AG04450 (cell line): ENCODE results near the gene RGS9. TPM values are rescaled to one million over a fixed set of nuclear protein-coding genes. Genes with fewer than 3 reads are reported as not detected.

Experiments used
- CTCF ChIA-PET: fragments of 300-600, 350-600 bp; formaldehyde crosslinking; extraction: SDS; loops from one replicate; lab custom pipeline; 2022; ENCODE audit warnings: antibody characterized with exemption, inconsistent platforms; lab: Charles Lee
- POLR2A ChIA-PET: fragments of 350-600 bp; formaldehyde crosslinking; extraction: SDS; loops from one replicate; lab custom pipeline; 2021; ENCODE audit warnings: antibody characterized with exemption, inconsistent platforms; lab: Yijun Ruan, JAX
- DNase-seq: peaks from one replicate; pipeline ENCODE4 v3.0.0-alpha.2; 2011; ENCODE audit warnings: low read depth, low spot score
- H3K27ac ChIP-seq: one replicate; pipeline ENCODE4 v1.5.1; 2012; ENCODE audit warnings: low read depth, low read length, control low read depth
- H3K27me3 ChIP-seq: one replicate; pipeline ENCODE4 v1.6.0; 2012; ENCODE audit warnings: low read length; ENCODE audit not compliant: control insufficient read depth, insufficient read depth
- H3K4me3 ChIP-seq: 2 replicates; pipeline ENCODE4 v1.5.1; 2011; ENCODE audit warnings: mild to moderate bottlenecking, low read depth, low read length, control low read depth
- H3K9me3 ChIP-seq: 2 replicates; pipeline ENCODE4 v1.5.1; 2012; ENCODE audit warnings: low read length; ENCODE audit not compliant: control insufficient read depth, insufficient read depth
- polyA plus RNA-seq: library from polyadenylated mRNA; depleted of rRNA; stranded (reverse); fragments of >200 nt; gene quantifications from 2 replicates; pipeline ENCODE4 v1.2.3, GENCODE V29; 2011
- TF ChIP-seq, protein P1 (sequence below): IDR thresholded peaks from 2 replicates; pipeline ENCODE4 v1.5.1; 2011; ENCODE audit warnings: low read depth, low read length, control low read depth, inconsistent platforms

RGS9 gene
- polyA plus RNA-seq, 1 experiment = 2.1 TPM

DNA sequence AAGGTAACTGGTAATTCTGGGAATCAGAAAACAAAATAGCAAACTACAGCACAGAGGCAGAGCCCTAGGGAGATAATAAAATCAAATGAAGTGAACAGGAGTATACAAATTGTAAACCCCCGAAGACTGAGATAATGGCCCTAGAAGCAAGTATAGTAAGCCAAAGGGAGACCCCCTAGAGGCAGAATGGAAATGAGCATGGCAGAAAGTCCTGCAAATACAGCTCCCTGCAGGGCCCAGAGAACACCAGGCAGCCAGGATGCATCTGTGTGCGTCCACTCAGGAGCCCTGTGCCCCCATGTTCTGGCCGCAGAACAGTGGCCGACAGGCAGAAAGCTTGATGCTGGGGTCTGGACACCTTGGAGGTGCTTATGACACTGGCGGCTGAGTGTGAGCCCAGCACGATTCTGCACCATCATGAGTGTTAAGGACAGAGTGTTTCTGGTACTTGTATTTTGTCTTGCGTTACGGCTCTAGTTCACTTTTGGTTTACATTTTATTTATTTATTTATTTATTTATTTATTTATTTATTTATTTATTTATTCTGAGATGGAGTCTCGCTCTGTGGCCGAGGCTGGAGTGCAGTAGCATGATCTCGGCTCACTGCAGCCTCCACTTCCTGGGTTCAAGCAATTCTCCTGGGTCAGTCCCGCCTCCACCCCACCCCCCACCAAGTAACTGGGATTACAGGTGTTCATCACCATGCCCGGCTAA, 48.7 kb downstream of the RGS9 start:
- H3K27ac ChIP-seq = no peak overlapping the region
- DNase-seq = no peak
- CTCF ChIA-PET = interaction anchor here (1.0 to 1.6 kb wide), 2 partner anchors 8 to 12 kb away, joined by 5 to 6 read pairs; no protein-coding TSS in a partner anchor
- no peak overlapping the region for H3K4me3 ChIP-seq
- TF ChIP-seq, protein P1, sequence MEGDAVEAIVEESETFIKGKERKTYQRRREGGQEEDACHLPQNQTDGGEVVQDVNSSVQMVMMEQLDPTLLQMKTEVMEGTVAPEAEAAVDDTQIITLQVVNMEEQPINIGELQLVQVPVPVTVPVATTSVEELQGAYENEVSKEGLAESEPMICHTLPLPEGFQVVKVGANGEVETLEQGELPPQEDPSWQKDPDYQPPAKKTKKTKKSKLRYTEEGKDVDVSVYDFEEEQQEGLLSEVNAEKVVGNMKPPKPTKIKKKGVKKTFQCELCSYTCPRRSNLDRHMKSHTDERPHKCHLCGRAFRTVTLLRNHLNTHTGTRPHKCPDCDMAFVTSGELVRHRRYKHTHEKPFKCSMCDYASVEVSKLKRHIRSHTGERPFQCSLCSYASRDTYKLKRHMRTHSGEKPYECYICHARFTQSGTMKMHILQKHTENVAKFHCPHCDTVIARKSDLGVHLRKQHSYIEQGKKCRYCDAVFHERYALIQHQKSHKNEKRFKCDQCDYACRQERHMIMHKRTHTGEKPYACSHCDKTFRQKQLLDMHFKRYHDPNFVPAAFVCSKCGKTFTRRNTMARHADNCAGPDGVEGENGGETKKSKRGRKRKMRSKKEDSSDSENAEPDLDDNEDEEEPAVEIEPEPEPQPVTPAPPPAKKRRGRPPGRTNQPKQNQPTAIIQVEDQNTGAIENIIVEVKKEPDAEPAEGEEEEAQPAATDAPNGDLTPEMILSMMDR = no peak
- no peaks in the 10 kb centered on the region; the same call in none of the 2 replicates for H3K9me3 ChIP-seq
- no peaks in the 10 kb centered on the region for H3K27me3 ChIP-seq
- POLR2A ChIA-PET = no interaction called here

DNA sequence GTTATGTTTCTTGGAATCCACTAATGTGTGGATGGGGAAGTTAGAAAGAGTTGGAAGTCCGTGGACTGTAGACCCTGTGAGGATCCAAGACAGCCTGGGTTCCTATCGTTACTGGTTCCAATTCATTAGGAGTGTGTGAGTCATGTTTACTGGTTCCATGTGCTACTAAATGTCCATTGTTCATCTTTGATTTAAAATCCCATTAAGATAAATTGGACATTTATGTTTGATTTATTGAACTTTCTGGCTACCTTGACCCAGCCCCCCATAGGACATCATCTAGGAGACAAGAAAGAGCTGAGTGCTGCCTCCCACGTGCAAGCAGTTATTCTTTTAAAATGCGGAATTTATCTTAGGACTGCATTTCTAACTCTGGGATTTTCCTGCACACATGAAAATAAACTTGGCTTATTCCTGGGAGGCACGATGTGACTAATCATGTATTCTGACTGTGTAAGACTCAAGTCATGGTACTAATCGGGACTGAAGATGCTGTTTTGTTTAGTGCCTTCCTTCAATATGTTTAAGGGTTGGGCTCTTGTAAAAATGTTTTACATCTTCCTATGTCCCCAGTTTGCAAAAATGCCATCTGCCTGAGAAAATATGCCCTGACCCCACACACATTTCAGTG, 53.4 kb downstream of the RGS9 start:
- peak overlapping the region; percentile 13 for H3K27ac ChIP-seq
- no peak for DNase-seq
- H3K9me3 ChIP-seq = no peaks in the 10 kb centered on the region; the same call in 1 of the 2 replicates
- ChIA-PET CTCF (no interaction called here), POLR2A (no interaction called here)
- TF ChIP-seq, protein P1 = no peak
- no peak overlapping the region for H3K4me3 ChIP-seq
- no peaks in the 10 kb centered on the region for H3K27me3 ChIP-seq

DNA sequence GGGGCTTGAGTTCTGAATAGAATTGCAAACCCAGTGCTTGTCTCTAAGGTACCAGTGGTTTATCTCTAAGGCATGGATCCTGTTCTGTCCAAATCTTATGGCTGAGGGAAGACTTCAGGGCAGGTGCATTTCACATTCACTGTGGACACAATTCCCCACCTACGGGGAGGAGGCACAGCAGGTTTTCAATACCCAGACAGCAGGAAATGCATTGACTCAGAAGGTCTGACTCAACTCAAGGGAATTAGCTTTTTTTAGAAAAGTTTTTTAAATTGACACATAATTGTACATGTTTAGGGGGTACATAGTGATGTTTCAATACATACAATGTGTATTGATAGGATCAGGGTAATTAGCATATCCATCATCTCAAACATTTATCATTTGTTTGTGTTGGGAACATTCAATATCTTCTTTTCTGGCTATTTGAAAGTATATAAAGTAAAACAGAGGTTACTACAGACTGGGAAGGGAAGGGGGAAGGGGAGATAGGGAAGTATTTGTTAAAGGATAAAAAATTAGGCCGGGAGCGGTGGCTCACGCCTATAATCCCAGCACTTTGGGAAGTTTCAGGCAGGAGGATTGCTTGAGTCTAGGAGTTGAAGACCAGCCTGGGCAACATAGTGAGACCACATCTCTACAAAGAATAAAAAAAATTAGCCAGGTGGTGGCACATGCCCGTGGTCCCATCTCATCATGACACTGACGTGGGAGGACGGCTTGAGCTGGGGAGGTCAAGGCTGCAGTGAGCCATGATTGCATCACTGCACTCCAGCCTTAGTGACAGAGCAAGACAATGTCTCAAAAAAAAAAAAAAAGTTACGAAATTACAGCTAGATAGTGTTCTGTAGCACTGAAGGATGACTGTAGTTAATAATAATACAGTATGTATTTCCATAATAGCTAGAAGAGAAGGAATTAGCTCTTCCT, 54.9 kb downstream of the RGS9 start:
- TF ChIP-seq, protein P1 = no peak
- Histone ChIP-seq H3K27ac (peak overlapping the region; percentile 73), H3K9me3 (no peaks in the 10 kb centered on the region; the same call in 1 of the 2 replicates), H3K4me3 (no peak overlapping the region), H3K27me3 (no peaks in the 10 kb centered on the region)
- no peak for DNase-seq
- ChIA-PET CTCF (interaction anchor here (1.2 kb wide), 1 partner anchor 91 kb away, joined by 3 read pairs; no protein-coding TSS in a partner anchor), POLR2A (interaction anchor here (0.5 to 1.1 kb wide), 2 partner anchors 24 to 412 kb away, joined by 3 to 5 read pairs; no protein-coding TSS in a partner anchor)

DNA sequence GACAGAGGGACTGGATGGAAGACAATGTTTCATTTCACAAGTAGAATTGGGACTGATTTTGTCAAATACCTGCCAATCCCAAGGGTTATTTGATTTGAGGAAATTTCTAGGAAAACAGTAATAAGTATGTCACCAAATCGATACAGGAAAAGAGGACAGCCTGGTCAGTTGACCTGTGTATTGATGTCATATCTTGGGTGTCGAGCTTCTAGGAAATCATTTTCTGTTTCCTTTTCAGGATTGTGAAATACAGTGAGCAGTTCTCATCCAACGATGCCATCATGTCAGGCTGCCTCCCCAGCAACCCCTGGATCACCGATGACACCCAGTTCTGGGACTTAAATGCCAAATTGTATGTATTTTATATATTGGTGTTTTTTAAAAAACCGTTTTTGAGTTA, 56.1 kb downstream of the RGS9 start:
- ChIA-PET CTCF (interaction anchor here (1.2 kb wide), 1 partner anchor 93 kb away, joined by 3 read pairs; no protein-coding TSS in a partner anchor), POLR2A (interaction anchor here (1.1 kb wide), 1 partner anchor 25 kb away, joined by 3 read pairs; no protein-coding TSS in a partner anchor)
- no peaks in the 10 kb centered on the region for H3K27me3 ChIP-seq
- H3K27ac ChIP-seq = no peak overlapping the region
- no peak for DNase-seq
- TF ChIP-seq, protein P1 = no peak
- no peak overlapping the region for H3K4me3 ChIP-seq
- no peaks in the 10 kb centered on the region for H3K9me3 ChIP-seq
